ENCODE results near the gene GTF2A1L. TPM values are rescaled to one million over a fixed set of nuclear protein-coding genes. Genes with fewer than 3 reads are reported as not detected.

GTF2A1L gene
- total RNA-seq, 1 donor from 2014 or later: 22.2 TPM

- Histone ChIP-seq H3K36me3 (peaks cover 0 to 5% of the 10 kb centered on the region in 2 donors), H3K4me3 (no peak overlapping the region), H3K9me3 (no peaks in the 10 kb centered on the region), H3K27me3 (no peaks in the 10 kb centered on the region), H3K27ac (no peak overlapping the region), H3K4me1 (no peaks in the 10 kb centered on the region)
- DNase-seq (ENCODE audit: low spot score in 2 of 2): no peak
- intact Hi-C loops (cut with DNase I): no loop called here
- TF ChIP-seq CTCF (IDR thresholded peaks at IDR 0.05): no peak
Measured at GRCh38 chr2:48673581-48673980, 55.9 kb downstream of the GTF2A1L start.

- no peak for DNase-seq (ENCODE audit: low spot score in 2 of 2)
Measured at GRCh38 chr2:48674933-48675332, 57.3 kb downstream of the GTF2A1L start.

GRCh38 chr2:48677450-48677849 is 59.8 kb downstream of the GTF2A1L start:
- Histone ChIP-seq H3K4me1 (no peaks in the 10 kb centered on the region), H3K9me3 (no peaks in the 10 kb centered on the region), H3K4me3 (no peak overlapping the region), H3K36me3 (no peaks in the 10 kb centered on the region), H3K27ac (no peak overlapping the region), H3K27me3 (no peaks in the 10 kb centered on the region)
- no peak for TF ChIP-seq CTCF (IDR thresholded peaks at IDR 0.05)
- intact Hi-C loops (cut with DNase I): no loop called here
- DNase-seq (ENCODE audit: low spot score in 2 of 2): no peak

More at GRCh38 chr2:48674933-48675332, 57.3 kb downstream of the GTF2A1L start:
- Histone ChIP-seq H3K9me3 (no peaks in the 10 kb centered on the region), H3K27ac (no peak overlapping the region), H3K4me1 (no peaks in the 10 kb centered on the region), H3K4me3 (no peak overlapping the region), H3K27me3 (no peaks in the 10 kb centered on the region), H3K36me3 (peaks cover 0 to 3% of the 10 kb centered on the region in 2 donors)
- TF ChIP-seq CTCF (IDR thresholded peaks at IDR 0.05): no peak
- intact Hi-C loops (cut with DNase I): no loop called here

GRCh38 chr2:48685126-48685525 is 67.5 kb downstream of the GTF2A1L start:
- Histone ChIP-seq H3K36me3 (no peaks in the 10 kb centered on the region), H3K4me1 (no peaks in the 10 kb centered on the region), H3K27me3 (no peaks in the 10 kb centered on the region), H3K4me3 (no peak overlapping the region), H3K27ac (no peak overlapping the region), H3K9me3 (no peaks in the 10 kb centered on the region)
- intact Hi-C loops (cut with DNase I): no loop called here
- no peak for TF ChIP-seq CTCF (IDR thresholded peaks at IDR 0.05)
- DNase-seq (ENCODE audit: low spot score in 2 of 2): no peak

- DNase-seq (ENCODE audit: low spot score in 2 of 2): no peak
- TF ChIP-seq CTCF (IDR thresholded peaks at IDR 0.05): no peak
- Histone ChIP-seq H3K4me1 (no peaks in the 10 kb centered on the region), H3K27ac (no peak overlapping the region), H3K27me3 (no peaks in the 10 kb centered on the region), H3K4me3 (no peak overlapping the region), H3K36me3 (no peaks in the 10 kb centered on the region), H3K9me3 (no peaks in the 10 kb centered on the region)
- intact Hi-C loops (cut with DNase I): no loop called here
Measured at GRCh38 chr2:48691935-48692691, 74.5 kb downstream of the GTF2A1L start.

Measured in ascending aorta (tissue), 2 donors.